ENCODE data around the gene POLN. TPM values are rescaled to one million over a fixed set of nuclear protein-coding genes. Genes with fewer than 3 reads are reported as not detected.

The POLN gene
- total RNA-seq, 4 donors from 2014 or later: 4.7 to 7.3 (median 5.1) TPM

DNA sequence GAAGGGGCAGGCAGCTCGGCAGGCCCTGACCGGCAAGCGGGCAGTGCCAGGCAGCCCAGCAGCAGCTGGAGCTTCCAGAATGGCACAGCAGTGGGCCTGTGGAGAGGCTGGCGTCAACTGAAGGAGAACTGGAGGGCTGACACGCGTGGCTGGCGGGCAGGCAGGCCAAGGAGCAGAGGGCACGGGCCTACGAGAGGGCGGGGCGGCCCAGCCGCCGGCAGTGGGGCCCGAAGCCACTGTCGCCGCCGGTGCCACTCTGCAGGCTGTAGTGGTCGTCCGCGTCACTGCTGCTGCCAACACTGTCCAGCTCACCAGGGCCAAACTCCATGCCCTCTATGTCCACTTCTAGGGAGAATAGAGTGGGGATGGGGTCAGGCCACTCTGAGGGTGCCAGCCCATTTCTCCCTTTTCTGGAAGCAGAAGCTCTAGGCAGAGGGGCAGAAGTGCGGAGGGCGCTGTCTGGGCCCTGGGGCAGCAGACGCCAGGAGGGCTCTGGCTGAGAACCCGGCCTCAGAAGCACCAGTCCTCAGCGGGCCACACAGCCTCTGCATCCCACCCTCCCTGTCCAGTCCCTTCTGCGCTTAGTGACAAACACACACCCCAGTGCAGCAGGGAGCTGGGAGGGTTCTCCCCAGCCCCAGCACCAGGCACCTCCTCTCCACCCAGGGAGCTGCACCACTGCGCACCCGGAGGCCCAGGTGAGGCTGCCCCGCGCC, 8.6 kb upstream of the POLN start:
- no peak for TF ChIP-seq CTCF (IDR thresholded peaks at IDR 0.05)
- no peak for ATAC-seq (ENCODE audit: low FRiP score)
- no peak for DNase-seq (ENCODE audit: low spot score)

DNA sequence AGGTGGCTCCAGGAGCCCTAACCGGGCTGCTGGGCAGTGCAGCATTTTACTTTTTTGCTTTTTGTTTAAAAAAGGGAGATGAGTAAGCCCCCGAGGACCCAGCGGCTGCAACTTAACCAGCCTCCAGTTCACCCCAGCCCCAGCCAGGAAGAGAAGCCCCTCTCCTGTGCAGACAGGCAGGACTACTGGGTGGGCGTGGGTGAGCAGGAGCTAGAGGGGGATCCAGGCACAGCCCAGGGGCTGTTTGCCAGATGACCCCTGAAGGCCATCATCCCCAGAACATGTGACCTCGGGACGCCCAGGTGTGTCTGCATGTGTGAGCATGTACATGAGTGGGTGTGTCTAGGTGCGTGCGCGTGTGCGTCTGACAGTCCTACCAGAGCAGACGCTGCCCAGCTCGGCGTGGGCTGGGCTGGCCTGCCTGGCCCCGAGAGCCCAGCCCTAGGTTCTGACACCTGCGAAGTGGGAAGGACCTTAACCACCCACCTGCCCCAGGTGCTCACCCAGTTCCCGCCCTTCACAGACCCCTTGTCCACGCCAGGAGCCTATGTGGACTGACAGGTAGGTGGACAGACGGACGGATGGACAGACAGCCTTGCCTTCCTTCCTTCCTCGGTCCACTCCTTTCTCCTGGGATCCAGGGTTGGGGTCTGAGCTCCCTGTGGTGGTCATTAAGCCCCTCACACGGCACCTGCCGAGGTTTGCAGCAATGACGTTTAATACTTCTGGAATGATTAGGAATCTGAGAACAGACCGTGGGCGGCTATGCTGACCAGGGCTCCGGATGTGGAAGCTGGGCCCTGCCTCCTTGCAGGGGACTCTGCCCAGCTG, 7.8 kb upstream of the POLN start:
- TF ChIP-seq CTCF (IDR thresholded peaks at IDR 0.05): no peak
- peak; percentile 17 for DNase-seq (ENCODE audit: low spot score)

GRCh38 chr4:2248821-2249261, 6.9 kb upstream of the POLN start:
- ATAC-seq (ENCODE audit: low FRiP score) (no peak), DNase-seq (ENCODE audit: low spot score) (no peak)
- no peak for TF ChIP-seq CTCF (IDR thresholded peaks at IDR 0.05)

More for the DNA sequence above, 7.8 kb upstream of the POLN start:
- no peak for ATAC-seq (ENCODE audit: low FRiP score)

DNA sequence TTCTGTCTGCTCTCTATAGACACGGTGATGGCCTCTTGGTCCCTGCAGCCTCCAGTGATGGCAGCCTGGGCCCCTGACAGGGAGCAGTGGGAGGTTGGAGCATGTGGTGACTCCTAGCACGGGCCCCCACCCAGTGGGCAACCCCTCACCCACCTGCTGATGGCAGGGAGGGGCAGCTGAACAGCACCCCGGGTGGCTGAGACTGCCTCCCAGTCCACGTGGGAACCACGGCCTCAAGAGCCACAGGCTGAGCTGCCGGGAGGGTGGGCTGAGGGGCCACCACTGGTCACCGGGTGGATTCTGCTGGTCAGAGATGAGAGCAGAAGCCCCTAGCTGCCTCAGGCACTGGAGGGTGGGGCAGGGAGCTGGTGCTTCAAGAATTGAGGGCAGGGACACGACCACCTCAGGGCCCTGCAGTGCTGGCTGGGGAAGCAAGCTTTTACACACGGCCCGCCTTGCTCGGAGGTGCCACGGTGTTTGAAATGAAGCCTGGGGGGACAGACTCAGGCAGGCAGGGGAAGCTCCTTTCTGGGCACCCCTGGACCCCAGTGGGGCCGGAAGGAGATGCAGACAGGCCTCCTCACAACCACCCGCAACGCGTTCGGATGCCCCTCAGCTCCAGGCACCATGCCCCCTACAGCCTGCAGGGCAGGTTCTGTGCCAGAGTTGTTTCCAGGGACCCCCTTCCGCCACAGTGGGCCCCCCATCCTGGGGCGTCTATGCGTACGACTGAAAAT, 6.3 kb upstream of the POLN start:
- peak; percentile 8 for DNase-seq (ENCODE audit: low spot score)
- no peak for TF ChIP-seq CTCF (IDR thresholded peaks at IDR 0.05)
- ATAC-seq (ENCODE audit: low FRiP score): no peak

DNA sequence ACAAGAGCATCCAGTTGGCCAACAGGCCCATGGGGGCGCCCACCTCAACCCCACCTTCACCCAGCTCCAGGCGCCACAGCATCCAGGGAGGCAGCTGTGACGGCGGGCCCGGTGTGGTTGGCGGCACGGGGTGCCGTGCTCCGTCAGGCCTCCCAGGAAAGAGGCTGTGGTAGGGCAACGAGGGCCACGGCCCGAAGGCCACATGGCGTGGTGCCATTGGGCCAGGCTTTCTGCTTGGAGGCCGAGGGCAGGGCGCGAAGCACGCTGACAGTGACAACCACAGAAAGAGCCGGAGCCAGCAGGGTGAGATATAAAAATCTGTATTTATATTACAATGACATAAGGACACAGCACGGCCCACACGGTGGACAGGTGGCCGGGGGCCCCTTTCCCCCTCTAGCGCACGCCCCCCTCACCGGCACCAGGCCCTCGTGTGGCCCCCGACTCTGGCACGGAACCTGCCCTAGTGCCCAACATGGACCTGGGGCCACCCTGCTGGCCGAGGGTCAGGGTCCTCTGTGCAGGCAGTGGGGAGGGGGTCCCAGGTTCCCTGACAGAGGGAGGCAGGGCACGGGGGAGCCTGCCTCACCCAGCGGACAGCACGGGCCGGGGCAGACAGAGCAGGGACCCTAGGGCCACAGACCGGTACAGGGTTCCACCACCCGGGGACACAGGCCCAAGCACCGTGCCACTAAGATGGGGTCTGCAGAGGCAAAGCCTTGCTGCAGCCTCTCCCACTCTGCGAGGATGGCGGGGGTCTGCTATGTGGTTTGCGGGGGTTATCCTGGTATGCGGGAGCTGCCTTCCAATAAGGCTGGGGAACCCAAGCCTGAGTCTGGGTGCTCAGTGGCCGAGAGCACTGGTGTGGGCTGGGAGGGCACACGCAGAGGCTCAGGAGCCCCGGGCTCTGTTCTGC, 5.5 kb upstream of the POLN start:
- TF ChIP-seq CTCF (IDR thresholded peaks at IDR 0.05): no peak
- DNase-seq (ENCODE audit: low spot score) (peak; percentile 20), ATAC-seq (ENCODE audit: low FRiP score) (no peak)
